ENCODE measurements around the gene CCT3.

The CCT3 gene

DNA sequence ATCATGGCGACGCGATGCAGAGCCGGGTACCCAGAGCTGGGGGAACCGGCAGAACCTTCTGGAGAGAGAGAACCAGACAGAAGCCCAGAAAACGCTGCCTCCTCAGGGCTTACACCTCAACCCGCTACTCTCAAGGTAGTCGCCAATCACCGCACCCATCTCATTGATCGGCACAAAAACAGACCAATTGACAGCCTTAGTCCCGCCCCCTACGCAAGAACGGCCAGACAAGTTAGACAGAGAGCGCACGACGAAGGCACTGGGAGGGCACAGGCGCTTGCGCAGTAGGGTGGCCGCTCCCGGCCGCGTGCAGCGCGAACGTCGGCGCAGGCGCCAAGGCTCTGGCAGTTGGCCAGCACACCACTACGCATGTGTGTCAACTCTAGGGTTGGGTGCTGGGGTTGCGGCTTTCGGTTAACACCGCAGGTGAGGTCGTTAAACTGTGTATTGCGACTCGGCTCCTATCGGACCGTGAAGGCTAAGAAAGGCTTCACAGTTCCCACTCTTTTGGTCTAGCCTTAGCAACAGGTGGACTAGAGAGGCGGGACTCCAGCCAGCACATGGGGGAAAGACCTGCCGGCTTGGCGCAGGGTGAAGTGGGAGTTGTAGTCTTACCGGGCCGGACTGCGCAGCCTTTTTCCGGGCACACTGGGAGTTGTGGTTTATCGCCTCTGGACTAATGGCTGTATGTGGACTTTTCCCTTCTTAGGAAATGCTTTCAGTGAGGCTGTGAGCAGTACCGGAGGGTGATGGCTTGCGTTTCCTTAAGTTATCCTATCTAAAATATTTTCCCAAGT is at the start of gene CCT3, which contains the start of gene TSACC:
Gene CCT3, minus strand, starts transcription at position 113 of the 797 bp plus-strand sequence. Its CDS starts 108 bp downstream, at position 5.
Gene TSACC, plus strand, starts transcription at position 347 of the 797 bp plus-strand sequence. CDS start 1,232 bp downstream, outside the sequence.
- peaks cover 35% of the 10 kb centered on the region for H3K36me3 Mint-ChIP-seq (ENCODE audit: low read depth)
- no peaks in the 10 kb centered on the region for H3K9me3 Mint-ChIP-seq
- H3K4me3 Mint-ChIP-seq, result peak within 1 kb of the TSS; percentile 95
- peaks cover 4% of the 10 kb centered on the region for H3K27me3 Mint-ChIP-seq (ENCODE audit: low read depth)
- H3K4me1 Mint-ChIP-seq (ENCODE audit: low read depth), result peaks cover 18% of the 10 kb centered on the region
- DNase-seq (ENCODE audit: low spot score), result peak; percentile 100
- peak within 1 kb of the TSS; percentile 98 for H3K27ac Mint-ChIP-seq

GRCh38 chr1:156387870-156388173 is 49.7 kb upstream of the CCT3 start:
- no peak overlapping the region for H3K4me3 Mint-ChIP-seq
- no peaks in the 10 kb centered on the region for H3K9me3 Mint-ChIP-seq
- no peaks in the 10 kb centered on the region for H3K36me3 Mint-ChIP-seq (ENCODE audit: low read depth)
- peaks cover 4% of the 10 kb centered on the region for H3K4me1 Mint-ChIP-seq (ENCODE audit: low read depth)
- peaks cover 48% of the 10 kb centered on the region for H3K27me3 Mint-ChIP-seq (ENCODE audit: low read depth)
- no peak for DNase-seq (ENCODE audit: low spot score)
- no peak overlapping the region for H3K27ac Mint-ChIP-seq

GRCh38 chr1:156386949-156387869 is 49.1 kb upstream of the CCT3 start:
- Mint-ChIP-seq H3K9me3 (no peaks in the 10 kb centered on the region), H3K4me3 (no peak overlapping the region), H3K27ac (no peak overlapping the region), H3K27me3 (ENCODE audit: low read depth) (peaks cover 48% of the 10 kb centered on the region), H3K36me3 (ENCODE audit: low read depth) (no peaks in the 10 kb centered on the region), H3K4me1 (ENCODE audit: low read depth) (peaks cover 4% of the 10 kb centered on the region)
- DNase-seq (ENCODE audit: low spot score), result no peak

DNA sequence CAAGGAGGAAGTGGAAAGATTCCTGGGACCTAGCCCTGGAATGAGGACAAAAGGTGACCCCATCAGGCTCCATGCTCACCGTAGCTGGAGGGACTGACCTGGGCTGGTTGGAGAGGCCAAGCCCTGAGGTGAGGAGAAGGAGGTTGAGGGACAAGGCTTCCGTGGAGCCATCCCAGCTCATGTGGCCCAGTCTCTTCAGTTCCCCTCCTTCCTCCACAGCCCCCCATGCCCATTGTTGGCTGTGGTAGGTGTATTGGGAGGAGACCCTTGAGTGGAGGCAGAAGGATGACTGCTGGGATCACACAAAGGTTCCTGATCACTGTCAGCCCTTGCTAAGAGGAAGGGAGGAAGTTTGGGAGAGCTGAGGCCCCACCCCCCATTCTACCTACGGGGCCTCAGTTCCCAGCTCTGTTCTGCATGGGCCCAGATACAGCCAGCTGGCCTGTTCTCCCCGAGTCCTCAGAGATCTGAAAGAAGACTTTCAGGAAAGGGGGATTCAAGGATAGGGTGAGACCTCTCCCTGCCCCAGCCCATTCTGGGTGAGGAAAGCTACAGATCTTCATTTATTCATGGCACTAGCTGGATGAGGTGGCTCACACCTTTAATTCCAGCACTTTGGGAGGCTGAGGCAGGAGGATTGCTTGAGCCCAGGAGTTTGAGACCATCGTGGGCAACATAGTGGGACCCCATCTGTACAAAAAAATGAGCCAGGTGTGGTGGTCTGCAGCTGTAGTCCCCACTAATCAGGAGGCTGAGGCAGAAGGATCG is 48.2 kb upstream of the CCT3 start:
- Mint-ChIP-seq H3K27ac (no peak overlapping the region), H3K9me3 (no peaks in the 10 kb centered on the region), H3K27me3 (ENCODE audit: low read depth) (peaks cover 46% of the 10 kb centered on the region), H3K4me3 (no peak overlapping the region), H3K36me3 (ENCODE audit: low read depth) (no peaks in the 10 kb centered on the region), H3K4me1 (ENCODE audit: low read depth) (peaks cover 4% of the 10 kb centered on the region)
- no peak for DNase-seq (ENCODE audit: low spot score)

DNA sequence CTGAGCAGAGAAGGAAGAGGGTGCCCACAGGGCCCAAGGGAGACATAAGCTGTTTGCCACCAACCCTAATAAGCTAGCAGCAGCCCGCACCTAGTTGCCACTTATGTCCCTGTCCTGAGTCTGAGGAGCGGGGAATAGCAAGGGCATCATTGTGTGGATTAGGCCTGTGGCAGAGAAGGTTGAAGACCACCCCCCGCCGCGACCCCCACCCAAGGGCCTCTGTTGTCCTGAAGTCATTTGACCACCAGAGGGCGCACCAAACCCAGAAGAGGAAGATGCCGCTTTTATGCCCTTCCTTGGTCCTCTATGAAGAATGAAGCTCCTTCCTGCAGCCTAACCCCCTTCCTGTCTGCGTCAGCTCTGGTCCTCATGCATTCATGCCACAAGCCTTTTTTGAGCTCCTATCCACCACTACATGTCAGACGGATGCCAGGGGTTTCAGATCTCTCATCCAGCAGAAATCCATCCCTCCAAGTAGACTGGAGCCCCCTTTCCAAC is 47.5 kb upstream of the CCT3 start:
- Mint-ChIP-seq H3K9me3 (no peaks in the 10 kb centered on the region), H3K27me3 (ENCODE audit: low read depth) (peaks cover 43% of the 10 kb centered on the region), H3K27ac (no peak overlapping the region), H3K4me1 (ENCODE audit: low read depth) (peaks cover 4% of the 10 kb centered on the region), H3K36me3 (ENCODE audit: low read depth) (no peaks in the 10 kb centered on the region), H3K4me3 (no peak overlapping the region)
- peak; percentile 57 for DNase-seq (ENCODE audit: low spot score)

DNA sequence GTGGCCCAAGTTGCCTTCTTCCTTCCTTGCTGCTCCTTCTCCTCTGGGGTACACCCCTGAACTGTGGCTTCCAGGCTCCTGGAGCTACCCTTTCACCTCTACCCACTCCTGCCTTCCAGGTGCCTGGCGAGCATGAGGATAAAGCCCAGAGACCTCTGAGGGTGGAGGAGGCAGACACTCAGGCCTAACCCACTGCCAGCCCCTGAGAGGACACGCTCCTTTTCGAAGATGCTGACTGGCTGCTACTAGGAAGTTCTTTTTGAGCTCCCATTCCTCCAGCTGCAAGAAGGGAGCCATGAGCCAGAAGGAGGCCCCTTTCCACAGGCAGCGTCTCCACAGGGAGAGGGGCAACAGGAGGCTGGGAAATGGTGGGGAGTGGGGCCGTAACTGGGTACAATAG is 46.6 kb upstream of the CCT3 start:
- H3K27ac Mint-ChIP-seq, result no peak overlapping the region
- H3K9me3 Mint-ChIP-seq, result no peaks in the 10 kb centered on the region
- peaks cover 4% of the 10 kb centered on the region for H3K4me1 Mint-ChIP-seq (ENCODE audit: low read depth)
- no peak overlapping the region for H3K4me3 Mint-ChIP-seq
- no peak for DNase-seq (ENCODE audit: low spot score)
- H3K27me3 Mint-ChIP-seq (ENCODE audit: low read depth), result peaks cover 34% of the 10 kb centered on the region
- H3K36me3 Mint-ChIP-seq (ENCODE audit: low read depth), result no peaks in the 10 kb centered on the region

GRCh38 chr1:156384007-156384406 is 45.9 kb upstream of the CCT3 start:
- Mint-ChIP-seq H3K27me3 (ENCODE audit: low read depth) (peaks cover 28% of the 10 kb centered on the region), H3K27ac (no peak overlapping the region), H3K36me3 (ENCODE audit: low read depth) (no peaks in the 10 kb centered on the region), H3K4me1 (ENCODE audit: low read depth) (peaks cover 4% of the 10 kb centered on the region), H3K9me3 (no peaks in the 10 kb centered on the region), H3K4me3 (no peak overlapping the region)
- no peak for DNase-seq (ENCODE audit: low spot score)

- H3K36me3 Mint-ChIP-seq (ENCODE audit: low read depth), result no peaks in the 10 kb centered on the region
- H3K9me3 Mint-ChIP-seq, result no peaks in the 10 kb centered on the region
- no peak overlapping the region for H3K27ac Mint-ChIP-seq
- peak; percentile 38 for DNase-seq (ENCODE audit: low spot score)
- peaks cover 22% of the 10 kb centered on the region for H3K27me3 Mint-ChIP-seq (ENCODE audit: low read depth)
- H3K4me3 Mint-ChIP-seq, result no peak overlapping the region
- H3K4me1 Mint-ChIP-seq (ENCODE audit: low read depth), result peaks cover 4% of the 10 kb centered on the region
These were observed 44.9 kb upstream of the CCT3 start for GRCh38 chr1:156383023-156383422.

DNA sequence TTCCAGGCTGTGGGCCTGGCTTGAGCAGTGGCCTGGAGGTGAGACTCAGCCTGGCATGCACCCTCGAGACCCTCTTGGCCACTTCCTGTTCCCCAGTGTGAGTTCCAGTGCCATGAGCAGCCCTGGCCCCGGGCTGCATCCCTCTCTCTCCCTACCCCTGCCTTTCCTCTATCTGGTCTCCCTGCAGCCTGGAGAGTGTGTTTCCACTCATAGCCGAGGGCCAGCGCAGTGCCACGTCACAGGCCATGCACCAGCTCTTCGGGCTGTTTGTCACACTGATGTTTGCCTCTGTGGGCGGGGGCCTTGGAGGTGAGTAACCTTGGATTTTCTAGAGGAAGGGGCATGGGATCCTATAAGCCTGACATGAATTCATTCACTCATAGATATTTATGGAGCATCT is 44.5 kb upstream of the CCT3 start:
- Mint-ChIP-seq H3K9me3 (no peaks in the 10 kb centered on the region), H3K27me3 (ENCODE audit: low read depth) (peaks cover 20% of the 10 kb centered on the region), H3K4me3 (no peak overlapping the region), H3K27ac (no peak overlapping the region), H3K4me1 (ENCODE audit: low read depth) (peaks cover 4% of the 10 kb centered on the region), H3K36me3 (ENCODE audit: low read depth) (no peaks in the 10 kb centered on the region)
- no peak for DNase-seq (ENCODE audit: low spot score)

- Mint-ChIP-seq H3K4me3 (no peak overlapping the region), H3K4me1 (ENCODE audit: low read depth) (no peaks in the 10 kb centered on the region), H3K9me3 (no peaks in the 10 kb centered on the region), H3K36me3 (ENCODE audit: low read depth) (no peaks in the 10 kb centered on the region), H3K27ac (no peak overlapping the region), H3K27me3 (ENCODE audit: low read depth) (peaks cover 4% of the 10 kb centered on the region)
- no peak for DNase-seq (ENCODE audit: low spot score)
These were observed 41.5 kb upstream of the CCT3 start for GRCh38 chr1:156379420-156380165.

- no peak for DNase-seq (ENCODE audit: low spot score)
- Mint-ChIP-seq H3K27ac (no peak overlapping the region), H3K36me3 (ENCODE audit: low read depth) (no peaks in the 10 kb centered on the region), H3K4me1 (ENCODE audit: low read depth) (no peaks in the 10 kb centered on the region), H3K4me3 (no peak overlapping the region), H3K9me3 (no peaks in the 10 kb centered on the region), H3K27me3 (ENCODE audit: low read depth) (peaks cover 7% of the 10 kb centered on the region)
These were observed 40.5 kb upstream of the CCT3 start for GRCh38 chr1:156378557-156378956.

GRCh38 chr1:156376958-156377919 is 39.1 kb upstream of the CCT3 start:
- Mint-ChIP-seq H3K27ac (no peak overlapping the region), H3K4me1 (ENCODE audit: low read depth) (no peaks in the 10 kb centered on the region), H3K36me3 (ENCODE audit: low read depth) (no peaks in the 10 kb centered on the region), H3K4me3 (no peak overlapping the region), H3K27me3 (ENCODE audit: low read depth) (peaks cover 14% of the 10 kb centered on the region), H3K9me3 (no peaks in the 10 kb centered on the region)
- no peak for DNase-seq (ENCODE audit: low spot score)

Data from T-helper 2 cell treated with Interferon-gamma antibody and Interleukin-4, amounts not matched to agents 5 μg/mL and 100 μg/mL, for 36 hours (primary cell).